ENCODE results near the gene CSN1S1.
"Not testable (repeated sequence)": the region's sequence is repeated elsewhere in the genome, so short reads cannot be mapped to it uniquely, and the experiment has no call there.

The CSN1S1 gene, protein sequence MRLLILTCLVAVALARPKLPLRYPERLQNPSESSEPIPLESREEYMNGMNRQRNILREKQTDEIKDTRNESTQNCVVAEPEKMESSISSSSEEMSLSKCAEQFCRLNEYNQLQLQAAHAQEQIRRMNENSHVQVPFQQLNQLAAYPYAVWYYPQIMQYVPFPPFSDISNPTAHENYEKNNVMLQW

GRCh38 chr4:69930768-69931167 lies at the start of gene CSN1S1:
TSS of gene CSN1S1 (plus strand) at chr4:69931068. CDS start at chr4:69932556, 1,488 bp downstream.
- DNase-seq, result no peak

GRCh38 chr4:69881173-69881773 lies 49.6 kb upstream of the CSN1S1 start:
- DNase-seq, result no peak

DNA sequence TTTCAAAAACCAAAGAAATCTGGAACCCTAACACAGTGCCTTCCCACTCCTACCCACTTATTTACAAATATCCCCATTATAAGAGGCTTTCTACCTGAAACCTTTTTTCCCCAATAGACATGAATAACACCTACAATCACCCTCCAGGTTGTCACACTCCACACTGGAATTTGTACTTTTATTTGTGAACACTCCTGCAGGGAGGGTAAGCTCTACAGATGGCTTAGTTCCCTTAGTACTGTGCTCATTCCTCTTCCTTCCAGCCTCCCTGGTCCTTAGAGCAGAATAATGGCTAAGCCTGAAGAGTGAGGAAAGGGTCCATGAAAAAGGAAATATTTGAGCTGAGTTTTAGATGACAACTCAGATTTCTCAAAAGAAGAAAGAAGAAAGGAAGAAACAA lies 48.7 kb upstream of the CSN1S1 start:
- DNase-seq, result no peak

DNA sequence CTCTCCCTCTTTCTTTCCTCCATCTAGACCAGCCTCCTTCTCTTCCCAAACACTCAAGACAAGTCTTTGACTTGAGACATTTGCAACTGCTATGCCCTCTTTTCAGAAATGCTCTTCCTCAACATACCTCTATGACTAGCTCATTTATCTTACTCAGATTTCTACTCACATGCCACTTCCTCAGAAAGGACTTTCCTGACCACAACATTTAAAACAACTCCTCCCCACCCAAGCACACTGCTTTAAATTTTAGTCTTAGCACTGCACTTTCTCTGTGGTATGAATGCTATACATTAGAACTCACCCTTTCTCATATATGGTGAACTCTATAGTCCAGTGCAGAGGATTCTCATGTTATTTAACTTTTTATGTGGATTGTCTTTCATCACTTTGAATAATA lies 42.5 kb upstream of the CSN1S1 start:
- DNase-seq, result no peak

DNA sequence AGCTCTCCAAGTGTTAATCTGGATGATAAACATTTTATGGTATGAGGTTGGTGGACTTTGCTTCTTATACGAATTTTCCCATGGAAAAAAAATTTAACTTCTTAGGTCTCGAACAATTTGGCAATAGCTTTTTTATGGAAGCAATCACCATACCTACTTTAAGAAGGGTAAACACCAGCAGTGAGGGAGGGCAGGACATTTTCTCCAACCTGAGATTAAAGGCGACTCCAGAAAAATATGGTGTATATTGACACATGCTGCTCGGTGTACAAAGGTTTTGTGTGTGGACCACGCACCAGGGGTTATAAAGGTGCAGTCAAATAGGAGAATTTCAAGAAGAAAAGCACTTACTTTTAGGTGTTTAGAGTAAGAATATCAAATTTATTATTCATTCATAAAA lies 36.7 kb upstream of the CSN1S1 start:
- DNase-seq, result no peak

DNA sequence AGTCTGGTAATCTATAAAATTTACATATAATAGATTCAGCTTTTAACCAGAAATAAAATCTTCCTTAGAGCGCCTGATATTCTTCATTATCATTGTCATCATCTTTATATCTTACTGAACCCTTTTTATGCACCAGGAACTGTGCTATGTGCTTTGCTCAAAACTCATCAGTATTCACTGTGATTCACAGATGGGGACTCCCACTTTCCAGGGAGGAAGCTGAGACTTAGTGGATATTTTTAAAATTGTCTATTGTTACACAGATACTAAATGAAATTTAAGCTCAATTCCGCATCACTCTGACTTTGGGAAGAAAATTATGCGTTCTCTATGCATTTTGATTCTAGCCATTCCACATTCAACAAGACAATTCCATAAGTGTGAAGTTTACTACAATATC lies 36.1 kb upstream of the CSN1S1 start:
- DNase-seq, result no peak

DNA sequence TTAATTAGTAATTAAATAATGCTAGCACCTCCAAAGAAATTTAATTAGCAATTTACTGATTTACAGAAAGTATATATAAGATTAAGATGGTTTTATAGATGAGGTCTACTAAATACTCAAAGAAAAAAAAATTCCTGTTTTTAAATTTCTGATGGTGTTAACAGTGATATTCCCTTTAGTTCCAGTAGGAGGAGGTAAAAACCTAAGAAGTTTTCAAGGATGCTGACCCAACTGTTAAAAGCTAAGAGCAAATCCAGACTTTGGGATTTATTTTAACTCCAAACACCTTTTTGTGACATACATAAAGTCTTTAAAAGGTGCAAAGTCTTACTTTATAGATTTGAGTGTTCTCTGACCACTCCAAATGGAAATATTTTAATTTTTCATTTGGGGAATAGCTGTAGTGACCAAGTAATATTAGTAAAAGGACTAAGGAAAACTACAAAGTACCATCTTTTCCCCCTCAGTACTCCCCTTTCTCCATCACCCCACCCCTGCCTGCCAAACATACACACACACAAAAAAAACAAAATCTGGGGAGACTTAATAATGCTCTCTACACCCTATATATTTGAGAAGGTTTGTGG lies 34.2 kb upstream of the CSN1S1 start:
- DNase-seq, result no peak

DNA sequence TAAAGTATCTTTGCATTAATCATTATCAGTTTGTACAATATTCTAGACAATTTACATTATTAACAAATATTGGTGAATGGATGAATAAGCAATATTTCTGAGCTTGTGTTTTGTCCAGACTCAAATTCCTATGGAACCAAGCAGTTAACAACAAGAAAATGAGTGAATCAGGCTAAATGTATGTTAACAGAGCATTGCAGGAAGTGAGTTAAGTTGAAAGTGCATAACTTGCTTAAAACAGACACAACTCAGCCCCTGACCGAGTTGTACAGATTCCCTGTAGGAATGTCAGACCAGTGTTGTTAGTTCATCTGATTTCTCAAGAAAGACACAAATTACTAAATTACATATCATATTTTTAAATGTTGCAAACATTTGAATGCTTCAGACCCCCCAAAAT lies 23.7 kb upstream of the CSN1S1 start:
- no peak for DNase-seq

DNA sequence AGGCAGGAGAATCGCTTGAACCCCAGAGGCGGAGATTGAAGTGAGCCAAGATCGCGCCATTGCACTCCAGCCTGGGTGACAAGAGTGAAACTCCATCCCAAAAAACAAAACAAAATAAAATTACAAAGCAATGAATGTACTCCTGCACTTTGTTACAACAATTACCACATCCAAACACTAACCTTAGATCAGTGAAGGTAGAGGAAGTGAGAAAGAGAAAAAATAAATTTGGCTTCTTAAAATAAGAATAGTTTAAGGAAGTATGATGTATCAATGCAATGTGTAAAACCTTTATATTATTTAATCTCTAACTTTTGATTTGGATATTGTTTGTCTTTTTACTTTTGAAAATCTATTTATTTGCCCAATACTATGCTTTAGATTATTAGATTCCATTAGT lies 21.7 kb upstream of the CSN1S1 start:
- DNase-seq, result no peak

DNA sequence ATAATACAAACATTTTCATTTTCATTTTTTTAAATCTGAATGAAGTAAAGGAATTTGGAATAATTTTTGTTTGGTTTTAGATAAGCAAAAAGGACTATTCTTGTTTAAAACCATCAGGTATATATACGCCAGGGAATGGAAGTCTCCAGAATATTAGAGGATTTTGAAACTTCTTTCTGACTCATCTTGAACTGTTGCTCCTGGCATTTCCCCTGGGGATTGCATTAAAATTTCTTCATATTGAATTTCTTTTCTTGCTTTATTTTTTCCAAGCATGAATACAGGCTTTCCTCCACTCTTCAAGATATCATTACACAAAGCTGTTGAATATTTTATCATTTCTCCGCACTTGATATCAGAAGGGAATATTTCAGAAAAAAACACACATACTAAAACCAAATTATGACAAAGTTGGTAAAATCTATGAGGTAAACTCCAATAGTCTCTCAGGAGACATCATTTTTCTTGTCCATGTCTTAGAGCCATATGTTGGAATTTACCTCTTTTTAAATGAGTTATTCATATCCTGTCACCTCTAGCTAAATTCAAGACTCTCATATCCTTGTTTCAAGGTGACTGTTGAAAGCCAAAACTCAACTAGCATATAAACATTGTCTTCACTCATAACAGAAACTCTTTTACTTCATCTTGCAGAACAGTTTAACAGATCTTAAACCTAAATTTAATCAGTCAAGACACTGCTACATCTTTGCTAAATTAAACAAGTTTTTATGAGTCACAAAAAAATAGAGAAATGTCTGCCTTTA lies 20.7 kb upstream of the CSN1S1 start:
- no peak for DNase-seq

- DNase-seq, result no peak
Measured at GRCh38 chr4:69920874-69921273, 10.0 kb upstream of the CSN1S1 start.

GRCh38 chr4:69923782-69924410 lies 7.0 kb upstream of the CSN1S1 start:
- not testable (repeated sequence) for DNase-seq

GRCh38 chr4:69934150-69934549 lies 3.3 kb downstream of the CSN1S1 start:
- DNase-seq, result no peak

GRCh38 chr4:69936566-69936965 lies 5.7 kb downstream of the CSN1S1 start:
- no peak for DNase-seq

DNA sequence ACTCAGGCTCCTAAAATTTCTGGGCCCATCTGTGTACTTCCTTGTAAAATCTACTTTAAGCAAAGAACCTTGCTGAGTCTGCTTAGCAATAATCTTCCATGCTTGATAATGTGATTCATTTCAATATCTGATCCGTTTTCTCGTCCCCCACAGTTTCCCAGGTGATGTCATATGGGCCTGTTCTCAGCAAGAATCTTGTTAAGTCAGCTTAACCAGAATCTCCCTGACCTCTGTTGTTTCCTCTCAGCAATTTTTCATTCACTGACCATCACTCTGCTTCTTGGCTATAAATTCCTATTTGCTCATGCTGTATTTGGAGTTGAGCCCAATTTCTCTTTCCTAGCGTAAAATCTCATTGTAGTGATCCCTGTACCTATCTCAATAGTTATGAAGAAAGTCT lies 20.7 kb downstream of the CSN1S1 start:
- DNase-seq, result no peak

DNA sequence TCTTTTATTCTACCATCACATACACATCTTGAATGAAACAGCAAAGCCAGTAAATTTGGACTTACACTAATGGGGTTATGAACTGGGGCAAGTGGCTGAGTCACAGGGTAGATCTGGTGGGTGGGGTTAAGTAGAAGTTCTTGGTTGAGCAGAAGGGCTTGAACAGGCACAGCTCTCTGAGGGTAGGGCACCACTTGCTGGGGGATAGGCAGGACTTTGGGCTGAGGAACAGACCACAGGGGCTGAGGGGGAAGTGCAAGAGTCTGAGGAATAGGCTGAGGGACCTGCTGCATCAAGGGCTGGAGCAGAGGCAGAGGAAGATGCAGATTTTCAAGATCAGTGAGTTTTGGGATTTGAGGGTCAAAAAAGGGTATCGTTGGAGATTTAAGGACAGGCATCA lies 26.3 kb downstream of the CSN1S1 start:
- no peak for DNase-seq

- no peak for DNase-seq
Measured at GRCh38 chr4:69965628-69966027, 34.8 kb downstream of the CSN1S1 start, which contains the start of gene CSN2. TSS of gene CSN2 (minus strand) at chr4:69965728. CDS start at chr4:69960995, 4,733 bp downstream.

- no peak for DNase-seq
Measured at GRCh38 chr4:69970071-69970470, 39.2 kb downstream of the CSN1S1 start.

GRCh38 chr4:69974631-69975030 lies 43.8 kb downstream of the CSN1S1 start:
- no peak for DNase-seq

- DNase-seq, result no peak
Measured at GRCh38 chr4:69977582-69977981, 46.7 kb downstream of the CSN1S1 start.

- DNase-seq, result no peak
Measured at GRCh38 chr4:69984030-69984443, 53.2 kb downstream of the CSN1S1 start.

DNA sequence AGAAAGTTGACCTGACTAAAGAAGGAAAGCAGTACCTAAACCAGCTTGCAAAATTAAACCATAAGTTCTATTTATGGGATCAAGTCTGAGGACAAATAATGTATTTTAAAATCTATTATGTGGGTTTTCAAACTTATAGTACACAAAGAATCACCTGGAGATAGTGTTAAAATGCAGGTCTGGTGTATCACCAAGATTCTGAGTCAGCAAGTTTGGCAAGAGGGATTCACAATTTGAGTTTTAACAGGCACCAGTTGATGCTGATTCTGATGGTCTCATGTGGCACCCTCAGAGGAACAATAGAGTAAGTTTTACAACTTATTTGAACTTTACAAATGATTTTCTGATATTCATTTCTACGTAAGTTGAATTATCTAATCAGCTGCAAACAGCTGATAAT lies 55.8 kb downstream of the CSN1S1 start:
- DNase-seq, result no peak

GRCh38 chr4:69991016-69991415 lies 60.1 kb downstream of the CSN1S1 start:
- DNase-seq, result no peak

All from NCI-H446 treated with DMSO at 0.1 percent for 48 hours (cell line).